ENCODE data around the gene SBNO2. TPM values are rescaled to one million over a fixed set of nuclear protein-coding genes. Genes with fewer than 3 reads are reported as not detected.

Gene SBNO2
- total RNA-seq, 1 donor from 2014 or later, result 91.6 TPM

DNA sequence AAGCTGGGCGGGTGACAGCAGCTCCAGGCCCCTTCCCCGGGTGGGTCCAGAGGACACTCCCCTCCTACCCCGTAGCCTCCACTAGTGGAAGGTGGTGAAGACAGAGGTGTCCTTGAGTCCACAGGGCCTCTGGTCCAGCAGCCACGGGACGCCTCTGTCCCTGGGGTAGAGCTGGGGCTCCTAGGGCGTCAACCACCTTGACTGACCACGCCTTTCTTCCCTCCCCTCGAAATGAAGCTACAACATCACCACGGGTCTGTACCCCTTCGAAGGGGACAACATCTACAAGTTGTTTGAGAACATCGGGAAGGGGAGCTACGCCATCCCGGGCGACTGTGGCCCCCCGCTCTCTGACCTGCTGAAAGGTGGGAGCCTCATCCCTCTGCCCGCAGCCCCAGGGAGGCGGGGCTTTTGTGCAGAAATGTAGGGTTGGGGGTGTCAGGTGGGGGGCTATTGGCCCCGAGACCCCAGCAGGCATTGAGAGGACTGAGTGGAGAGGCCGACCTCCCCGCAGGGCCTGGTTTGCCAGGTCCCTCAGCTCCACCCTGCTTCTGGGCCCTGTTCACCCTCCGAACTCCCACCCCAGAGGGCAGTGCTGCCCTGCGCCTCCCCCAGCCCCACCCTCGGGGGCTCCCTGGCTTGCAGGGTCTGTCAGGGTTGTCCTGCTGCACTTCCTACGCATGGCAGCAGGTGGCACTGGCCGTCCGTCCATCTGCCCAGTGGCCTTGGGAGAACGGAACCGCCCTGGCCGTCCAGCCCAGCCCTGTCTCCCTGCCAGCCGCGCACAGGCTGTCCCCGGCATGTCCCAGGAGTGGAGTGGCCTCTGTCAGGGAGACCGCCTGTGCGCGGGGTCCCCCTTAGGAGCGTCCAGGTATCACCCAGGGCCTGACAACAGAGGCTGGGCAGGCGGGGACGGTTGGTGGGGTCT, 47.2 kb upstream of the SBNO2 start:
- no peak overlapping the region for H3K27ac ChIP-seq
- H3K9me3 ChIP-seq, result no peaks in the 10 kb centered on the region
- no peaks in the 10 kb centered on the region for H3K27me3 ChIP-seq (ENCODE audit: low read depth)
- peaks cover 12% of the 10 kb centered on the region for H3K4me1 ChIP-seq
- TF ChIP-seq, protein P1, sequence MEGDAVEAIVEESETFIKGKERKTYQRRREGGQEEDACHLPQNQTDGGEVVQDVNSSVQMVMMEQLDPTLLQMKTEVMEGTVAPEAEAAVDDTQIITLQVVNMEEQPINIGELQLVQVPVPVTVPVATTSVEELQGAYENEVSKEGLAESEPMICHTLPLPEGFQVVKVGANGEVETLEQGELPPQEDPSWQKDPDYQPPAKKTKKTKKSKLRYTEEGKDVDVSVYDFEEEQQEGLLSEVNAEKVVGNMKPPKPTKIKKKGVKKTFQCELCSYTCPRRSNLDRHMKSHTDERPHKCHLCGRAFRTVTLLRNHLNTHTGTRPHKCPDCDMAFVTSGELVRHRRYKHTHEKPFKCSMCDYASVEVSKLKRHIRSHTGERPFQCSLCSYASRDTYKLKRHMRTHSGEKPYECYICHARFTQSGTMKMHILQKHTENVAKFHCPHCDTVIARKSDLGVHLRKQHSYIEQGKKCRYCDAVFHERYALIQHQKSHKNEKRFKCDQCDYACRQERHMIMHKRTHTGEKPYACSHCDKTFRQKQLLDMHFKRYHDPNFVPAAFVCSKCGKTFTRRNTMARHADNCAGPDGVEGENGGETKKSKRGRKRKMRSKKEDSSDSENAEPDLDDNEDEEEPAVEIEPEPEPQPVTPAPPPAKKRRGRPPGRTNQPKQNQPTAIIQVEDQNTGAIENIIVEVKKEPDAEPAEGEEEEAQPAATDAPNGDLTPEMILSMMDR (IDR thresholded peaks at IDR 0.05), result peak; percentile 57
- ATAC-seq (peak; percentile 26 to 38), DNase-seq (no peak)
- no peak overlapping the region for H3K4me3 ChIP-seq
- intact Hi-C loops (cut with DNase I), result no loop called here
- H3K36me3 ChIP-seq, result peaks cover 65% of the 10 kb centered on the region

DNA sequence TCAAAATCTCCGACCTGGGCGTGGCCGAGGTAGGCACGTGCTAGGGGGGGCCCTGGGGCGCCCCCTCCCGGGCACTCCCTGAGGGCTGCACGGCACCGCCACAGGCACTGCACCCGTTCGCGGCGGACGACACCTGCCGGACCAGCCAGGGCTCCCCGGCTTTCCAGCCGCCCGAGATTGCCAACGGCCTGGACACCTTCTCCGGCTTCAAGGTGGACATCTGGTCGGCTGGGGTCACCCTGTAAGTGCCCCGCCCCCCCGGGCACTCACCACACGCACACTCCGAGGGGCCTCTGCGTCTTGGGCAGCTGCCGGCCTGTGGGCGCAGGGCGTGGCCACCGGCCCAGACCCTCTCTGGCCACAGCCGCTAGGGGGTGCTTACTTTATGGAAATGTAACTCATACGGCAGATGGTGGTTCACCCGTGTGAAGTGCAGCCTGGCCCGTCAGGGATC, 46.4 kb upstream of the SBNO2 start:
- TF ChIP-seq, protein P1 (IDR thresholded peaks at IDR 0.05), result no peak
- ATAC-seq (no peak), DNase-seq (no peak)
- Histone ChIP-seq H3K4me1 (peaks cover 20% of the 10 kb centered on the region), H3K9me3 (no peaks in the 10 kb centered on the region), H3K4me3 (no peak overlapping the region), H3K36me3 (peaks cover 58% of the 10 kb centered on the region), H3K27ac (no peak overlapping the region), H3K27me3 (ENCODE audit: low read depth) (no peaks in the 10 kb centered on the region)
- intact Hi-C loops (cut with DNase I), result no loop called here

DNA sequence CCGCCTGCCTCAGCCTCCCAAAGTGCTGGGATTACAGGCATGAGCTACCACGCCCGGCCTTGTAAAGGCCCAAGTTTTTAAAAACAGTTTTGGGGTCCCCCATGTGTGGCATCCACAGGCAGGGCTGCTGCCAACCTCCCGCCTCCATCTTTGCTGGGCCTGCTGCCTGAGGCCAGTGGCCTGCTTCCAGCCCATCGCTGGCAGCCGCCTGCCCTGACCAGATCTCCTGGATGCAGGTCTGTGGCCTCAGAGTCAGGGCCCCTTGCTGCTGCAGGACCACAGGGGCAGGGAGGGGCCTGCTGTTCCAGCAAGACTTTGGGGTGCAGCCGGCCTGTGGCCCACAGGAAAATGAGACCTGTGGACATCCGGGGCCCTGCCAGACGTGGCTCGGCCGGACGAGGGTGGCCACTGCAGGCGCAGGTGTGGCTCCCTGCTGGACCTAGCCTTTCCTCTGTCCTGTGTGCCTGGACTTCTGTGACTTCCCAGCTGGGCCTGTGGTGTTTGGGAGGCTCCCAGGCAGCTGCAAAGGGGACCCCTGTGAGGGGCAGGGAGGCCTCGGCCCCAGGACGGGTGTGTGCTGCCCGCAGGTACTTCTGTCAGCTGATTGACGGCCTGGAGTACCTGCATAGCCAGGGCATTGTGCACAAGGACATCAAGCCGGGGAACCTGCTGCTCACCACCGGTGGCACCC, 45.9 kb upstream of the SBNO2 start:
- ATAC-seq (no peak), DNase-seq (no peak)
- H3K9me3 ChIP-seq, result no peaks in the 10 kb centered on the region
- H3K36me3 ChIP-seq, result peaks cover 52% of the 10 kb centered on the region
- no peak overlapping the region for H3K4me3 ChIP-seq
- no peaks in the 10 kb centered on the region for H3K27me3 ChIP-seq (ENCODE audit: low read depth)
- peaks cover 25% of the 10 kb centered on the region for H3K4me1 ChIP-seq
- TF ChIP-seq, protein P1 (IDR thresholded peaks at IDR 0.05), result no peak
- no peak overlapping the region for H3K27ac ChIP-seq
- intact Hi-C loops (cut with DNase I), result no loop called here

DNA sequence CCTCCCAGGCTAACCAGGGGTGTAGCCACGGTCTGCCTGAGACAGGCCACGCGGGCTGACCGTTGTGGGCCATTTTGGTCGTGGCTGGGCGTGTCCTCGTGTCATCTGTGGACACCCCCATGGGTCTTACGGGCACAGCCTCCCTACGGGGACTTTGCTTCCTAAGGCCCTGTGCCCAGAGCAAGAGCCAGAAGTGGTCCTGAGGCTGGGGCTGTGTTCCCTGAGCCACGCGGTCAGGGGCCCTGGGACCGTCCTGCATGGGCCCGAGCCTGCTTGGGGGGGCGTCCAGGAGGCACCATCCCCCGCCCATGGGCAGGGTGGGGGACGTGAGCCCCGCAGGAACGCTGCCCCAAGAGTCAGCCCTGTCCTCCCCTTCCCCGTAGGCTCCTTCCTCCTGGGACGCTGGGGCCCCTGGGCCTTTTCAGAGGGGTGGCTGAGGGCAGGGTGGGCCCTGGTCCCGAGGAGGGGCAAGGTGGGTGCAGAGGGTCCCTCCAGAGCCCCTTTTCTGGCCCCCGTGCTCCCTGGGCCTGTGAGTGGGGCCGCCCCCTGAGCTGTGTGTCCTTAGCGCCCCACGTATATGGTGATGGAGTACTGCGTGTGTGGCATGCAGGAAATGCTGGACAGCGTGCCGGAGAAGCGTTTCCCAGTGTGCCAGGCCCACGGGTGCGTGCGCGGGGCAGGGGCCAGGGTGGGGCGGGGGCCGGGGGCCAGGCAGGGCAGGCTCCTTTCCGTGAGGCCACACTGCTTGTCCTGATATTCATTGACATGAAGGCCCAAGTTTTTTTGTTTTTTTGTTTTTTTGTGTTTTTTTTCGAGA, 44.9 kb upstream of the SBNO2 start:
- Histone ChIP-seq H3K4me3 (no peak overlapping the region), H3K27ac (peak overlapping the region; percentile 59), H3K36me3 (peaks cover 42% of the 10 kb centered on the region), H3K4me1 (peaks cover 35% of the 10 kb centered on the region), H3K9me3 (no peaks in the 10 kb centered on the region), H3K27me3 (ENCODE audit: low read depth) (no peaks in the 10 kb centered on the region)
- no peak for DNase-seq
- intact Hi-C loops (cut with DNase I), result no loop called here
- ATAC-seq, result no peak
- TF ChIP-seq, protein P1 (IDR thresholded peaks at IDR 0.05), result no peak

DNA sequence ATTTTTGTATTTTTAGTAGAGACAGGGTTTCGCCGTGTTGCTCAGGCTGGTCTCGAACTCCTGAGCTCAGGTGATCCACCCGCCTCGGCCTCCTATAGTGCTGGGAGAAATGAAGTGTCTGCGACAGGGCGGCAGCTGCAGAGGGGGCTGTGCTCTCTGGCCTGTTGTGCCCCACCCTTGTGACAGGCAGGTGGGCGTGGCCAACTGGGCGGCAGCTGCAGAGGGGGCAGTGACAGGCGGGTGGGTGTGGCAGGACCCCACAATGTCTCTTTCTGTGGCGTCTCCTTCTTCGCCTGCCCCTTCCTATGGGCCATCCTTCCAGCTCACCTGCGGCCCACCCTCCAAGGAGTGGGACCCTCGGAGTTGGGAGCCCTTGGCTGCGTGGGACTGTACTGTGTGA, 43.3 kb upstream of the SBNO2 start:
- TF ChIP-seq, protein P1 (IDR thresholded peaks at IDR 0.05), result no peak
- no peak overlapping the region for H3K4me3 ChIP-seq
- intact Hi-C loops (cut with DNase I), result no loop called here
- H3K9me3 ChIP-seq, result no peaks in the 10 kb centered on the region
- peak overlapping the region; percentile 59 for H3K27ac ChIP-seq
- H3K27me3 ChIP-seq (ENCODE audit: low read depth), result no peaks in the 10 kb centered on the region
- peaks cover 30% of the 10 kb centered on the region for H3K36me3 ChIP-seq
- H3K4me1 ChIP-seq, result peaks cover 50% of the 10 kb centered on the region
- DNase-seq (no peak), ATAC-seq (no peak)
